ENCODE data around the gene RAET1E. TPM values are rescaled to one million over a fixed set of nuclear protein-coding genes. Genes with fewer than 3 reads are reported as not detected.
"Not testable (repeated sequence)": the region's sequence is repeated elsewhere in the genome, so short reads cannot be mapped to it uniquely, and the experiment has no call there.

RAET1E gene
- total RNA-seq, 1 donor = 0.36 TPM

GRCh38 chr6:149896491-149896890, 1.4 kb downstream of the RAET1E start:
- no peaks in the 10 kb centered on the region for H4K20me1 ChIP-seq (ENCODE audit: insufficient read depth, low read length)
- H3K9me3 ChIP-seq (ENCODE audit: low read depth, low read length) = no peaks in the 10 kb centered on the region
- peak; percentile 81 for DNase-seq (ENCODE audit: insufficient read length, low spot score, missing footprints)
- H3K36me3 ChIP-seq (ENCODE audit: insufficient read depth, low read length) = no peaks in the 10 kb centered on the region
- peak overlapping the region; percentile 69 for H3K4me3 ChIP-seq (ENCODE audit: insufficient read depth, low read length)
- H3K27me3 ChIP-seq (ENCODE audit: insufficient read depth, low read length) = no peaks in the 10 kb centered on the region
- peak overlapping the region; percentile 64 for H3K27ac ChIP-seq (ENCODE audit: low read depth, low read length)
- H3K4me2 ChIP-seq (ENCODE audit: insufficient read depth, low read length) = peak overlapping the region; percentile 88
- H3K4me1 ChIP-seq (ENCODE audit: insufficient read depth, low read length) = peaks cover 31% of the 10 kb centered on the region
- no peaks in the 10 kb centered on the region for H3K79me2 ChIP-seq (ENCODE audit: insufficient read depth, low read length)
- peak overlapping the region; percentile 94 for H2AFZ ChIP-seq (ENCODE audit: low read length)
- TF ChIP-seq CTCF (IDR thresholded peaks at IDR 0.05; ENCODE audit: extremely low read depth, low read depth, low read length) = no peak

- DNase-seq (ENCODE audit: insufficient read length, low spot score, missing footprints) = no peak
- Histone ChIP-seq H4K20me1 (ENCODE audit: insufficient read depth, low read length) (no peaks in the 10 kb centered on the region), H3K79me2 (ENCODE audit: insufficient read depth, low read length) (no peaks in the 10 kb centered on the region), H3K27ac (ENCODE audit: low read depth, low read length) (peak overlapping the region; percentile 64), H3K27me3 (ENCODE audit: insufficient read depth, low read length) (no peaks in the 10 kb centered on the region), H3K9me3 (ENCODE audit: low read depth, low read length) (no peaks in the 10 kb centered on the region), H3K4me3 (ENCODE audit: insufficient read depth, low read length) (no peak overlapping the region), H3K36me3 (ENCODE audit: insufficient read depth, low read length) (no peaks in the 10 kb centered on the region), H3K4me1 (ENCODE audit: insufficient read depth, low read length) (peaks cover 36% of the 10 kb centered on the region), H3K4me2 (ENCODE audit: insufficient read depth, low read length) (peak overlapping the region; percentile 88), H2AFZ (ENCODE audit: low read length) (peak overlapping the region; percentile 63)
- TF ChIP-seq CTCF (IDR thresholded peaks at IDR 0.05; ENCODE audit: extremely low read depth, low read depth, low read length) = no peak
These were observed 2.1 kb downstream of the RAET1E start for GRCh38 chr6:149895833-149896271.

GRCh38 chr6:149895048-149895590, 2.8 kb downstream of the RAET1E start:
- Histone ChIP-seq H3K79me2 (ENCODE audit: insufficient read depth, low read length) (no peaks in the 10 kb centered on the region), H3K4me3 (ENCODE audit: insufficient read depth, low read length) (no peak overlapping the region), H3K27ac (ENCODE audit: low read depth, low read length) (no peak overlapping the region), H3K27me3 (ENCODE audit: insufficient read depth, low read length) (no peaks in the 10 kb centered on the region), H3K36me3 (ENCODE audit: insufficient read depth, low read length) (no peaks in the 10 kb centered on the region), H2AFZ (ENCODE audit: low read length) (peak overlapping the region; percentile 72), H3K4me2 (ENCODE audit: insufficient read depth, low read length) (peak overlapping the region; percentile 19), H3K9me3 (ENCODE audit: low read depth, low read length) (no peaks in the 10 kb centered on the region), H4K20me1 (ENCODE audit: insufficient read depth, low read length) (no peaks in the 10 kb centered on the region), H3K4me1 (ENCODE audit: insufficient read depth, low read length) (peaks cover 42% of the 10 kb centered on the region)
- DNase-seq (ENCODE audit: insufficient read length, low spot score, missing footprints) = peak; percentile 78
- TF ChIP-seq CTCF (IDR thresholded peaks at IDR 0.05; ENCODE audit: extremely low read depth, low read depth, low read length) = no peak

GRCh38 chr6:149891864-149892263, 6.0 kb downstream of the RAET1E start:
- H3K36me3 ChIP-seq (ENCODE audit: insufficient read depth, low read length); H2AFZ ChIP-seq (ENCODE audit: low read length); H3K79me2 ChIP-seq (ENCODE audit: insufficient read depth, low read length); H3K27ac ChIP-seq (ENCODE audit: low read depth, low read length); H3K4me3 ChIP-seq (ENCODE audit: insufficient read depth, low read length); H3K9me3 ChIP-seq (ENCODE audit: low read depth, low read length); DNase-seq (ENCODE audit: insufficient read length, low spot score, missing footprints); H3K27me3 ChIP-seq (ENCODE audit: insufficient read depth, low read length); H3K4me2 ChIP-seq (ENCODE audit: insufficient read depth, low read length); H4K20me1 ChIP-seq (ENCODE audit: insufficient read depth, low read length): not testable (repeated sequence)
- H3K4me1 ChIP-seq (ENCODE audit: insufficient read depth, low read length) = peaks cover 50% of the 10 kb centered on the region
